ENCODE measurements around the gene ATF5.

The ATF5 gene

GRCh38 chr19:49976496-49976895 is 47.5 kb downstream of the ATF5 start:
- no peak for DNase-seq (ENCODE audit: low read depth)

GRCh38 chr19:49977076-49977475 is 48.1 kb downstream of the ATF5 start:
- no peak for DNase-seq (ENCODE audit: low read depth)

GRCh38 chr19:49977881-49978280 is 48.9 kb downstream of the ATF5 start:
- no peak for DNase-seq (ENCODE audit: low read depth)

- no peak for DNase-seq (ENCODE audit: low read depth)
These were observed 49.3 kb downstream of the ATF5 start for GRCh38 chr19:49978324-49978723.

GRCh38 chr19:49981603-49982593 is 52.9 kb downstream of the ATF5 start:
- no peak for DNase-seq (ENCODE audit: low read depth)

Data from activated T-cell treated with anti-CD3 and anti-CD28 coated beads for 48 hours (primary cell).